NCI-H748 treated with DMSO at 0.1 percent for 48 hours (cell line): ENCODE measurements around the gene NARF.
"Not testable (repeated sequence)": the region's sequence is repeated elsewhere in the genome, so short reads cannot be mapped to it uniquely, and the experiment has no call there.

Experiments
- DNase-seq: peaks from one replicate; lab custom pipeline; 2025; lab: John Stamatoyannopoulos, UW

NARF gene

GRCh38 chr17:82458179-82458884 lies at the start of gene NARF:
Gene NARF, plus strand, starts transcription at chr17:82458741. Its CDS starts 63 bp downstream, at chr17:82458804.
- DNase-seq: peak; percentile 98

GRCh38 chr17:82408938-82409318 lies 49.6 kb upstream of the NARF start:
- DNase-seq: no peak

- DNase-seq: no peak
Observed at GRCh38 chr17:82410014-82410716, 48.4 kb upstream of the NARF start.

GRCh38 chr17:82411396-82412053 lies 47.0 kb upstream of the NARF start:
- DNase-seq: no peak

- not testable (repeated sequence) for DNase-seq
Observed at GRCh38 chr17:82412081-82412480, 46.5 kb upstream of the NARF start.

- DNase-seq: no peak
Observed at GRCh38 chr17:82412535-82413520, 45.7 kb upstream of the NARF start.

GRCh38 chr17:82414548-82415281 lies 43.8 kb upstream of the NARF start:
- DNase-seq: peak; percentile 5

- DNase-seq: no peak
Observed at GRCh38 chr17:82415336-82415735, 43.2 kb upstream of the NARF start.

GRCh38 chr17:82415786-82416185 lies 42.8 kb upstream of the NARF start:
- no peak for DNase-seq

GRCh38 chr17:82416264-82416663 lies 42.3 kb upstream of the NARF start:
- no peak for DNase-seq

GRCh38 chr17:82416771-82417170 lies 41.8 kb upstream of the NARF start:
- DNase-seq: no peak

GRCh38 chr17:82418001-82418986 lies 40.2 kb upstream of the NARF start, which contains the start of the genes HEXD and OGFOD3:
Gene HEXD, plus strand, starts transcription at chr17:82418347. Its CDS starts 1,453 bp downstream, at chr17:82419800.
Gene OGFOD3, minus strand, starts transcription at chr17:82418586. Its CDS starts 101 bp downstream, at chr17:82418485.
- DNase-seq: peak; percentile 73

GRCh38 chr17:82419540-82419939 lies 39.0 kb upstream of the NARF start:
- DNase-seq: no peak

GRCh38 chr17:82424001-82424862 lies 34.3 kb upstream of the NARF start:
- DNase-seq: no peak

- no peak for DNase-seq
Observed at GRCh38 chr17:82424863-82425159, 33.7 kb upstream of the NARF start.

GRCh38 chr17:82428546-82428945 lies 30.0 kb upstream of the NARF start:
- no peak for DNase-seq

- DNase-seq: no peak
Observed at GRCh38 chr17:82429824-82430223, 28.7 kb upstream of the NARF start.

GRCh38 chr17:82432017-82432416 lies 26.5 kb upstream of the NARF start:
- no peak for DNase-seq
